Stimulated activated CD8-positive, alpha-beta memory T cell treated with anti-CD3 and anti-CD28 coated beads, Interleukin-4, amount 100 ng/mL, for 48 hours (primary cell): ENCODE results near the gene FAN1.

ENCODE experiments used
- DNase-seq: peaks from one replicate; pipeline ENCODE4 v3.0.0-alpha.2; 2020

FAN1 gene

GRCh38 chr15:30921781-30922479, 18.2 kb downstream of the FAN1 start:
- no peak for DNase-seq

- no peak for DNase-seq
These were observed 19.0 kb downstream of the FAN1 start for GRCh38 chr15:30922480-30923311.

GRCh38 chr15:30923429-30923828, 19.7 kb downstream of the FAN1 start:
- no peak for DNase-seq

GRCh38 chr15:30924353-30924752, 20.6 kb downstream of the FAN1 start:
- DNase-seq = no peak

GRCh38 chr15:30925686-30926085, 22.0 kb downstream of the FAN1 start:
- no peak for DNase-seq

- DNase-seq = no peak
These were observed 22.4 kb downstream of the FAN1 start for GRCh38 chr15:30926161-30926560.

- DNase-seq = no peak
These were observed 23.5 kb downstream of the FAN1 start for GRCh38 chr15:30927148-30927761.

- DNase-seq = no peak
These were observed 24.4 kb downstream of the FAN1 start for GRCh38 chr15:30928076-30928475.

GRCh38 chr15:30929064-30929669, 25.5 kb downstream of the FAN1 start:
- no peak for DNase-seq

- DNase-seq = no peak
These were observed 26.3 kb downstream of the FAN1 start for GRCh38 chr15:30929982-30930381.

- DNase-seq = no peak
These were observed 26.7 kb downstream of the FAN1 start for GRCh38 chr15:30930422-30930821.

GRCh38 chr15:30933293-30933692, 29.6 kb downstream of the FAN1 start:
- DNase-seq = no peak

- no peak for DNase-seq
These were observed 35.4 kb downstream of the FAN1 start for GRCh38 chr15:30939161-30939560.

- DNase-seq = no peak
These were observed 36.6 kb downstream of the FAN1 start for GRCh38 chr15:30940359-30940758.

- no peak for DNase-seq
These were observed 37.8 kb downstream of the FAN1 start for GRCh38 chr15:30941520-30941919.

GRCh38 chr15:30943654-30944335, 40.1 kb downstream of the FAN1 start:
- DNase-seq = no peak

- DNase-seq = no peak
These were observed 49.5 kb downstream of the FAN1 start for GRCh38 chr15:30953183-30953582.

GRCh38 chr15:30953731-30954378, 50.1 kb downstream of the FAN1 start:
- DNase-seq = peak; percentile 41

GRCh38 chr15:30954674-30955073, 51.0 kb downstream of the FAN1 start:
- no peak for DNase-seq

GRCh38 chr15:30956216-30957124, 52.8 kb downstream of the FAN1 start:
- DNase-seq = no peak

GRCh38 chr15:30958219-30958618, 54.5 kb downstream of the FAN1 start:
- no peak for DNase-seq
